ENCODE measurements around the gene TACC2. TPM values are rescaled to one million over a fixed set of nuclear protein-coding genes. Genes with fewer than 3 reads are reported as not detected.
"Not testable (repeated sequence)": the region's sequence is repeated elsewhere in the genome, so short reads cannot be mapped to it uniquely, and the experiment has no call there.

Gene TACC2
- total RNA-seq, 1 experiment from 2014 or later, result 8.8 TPM

DNA sequence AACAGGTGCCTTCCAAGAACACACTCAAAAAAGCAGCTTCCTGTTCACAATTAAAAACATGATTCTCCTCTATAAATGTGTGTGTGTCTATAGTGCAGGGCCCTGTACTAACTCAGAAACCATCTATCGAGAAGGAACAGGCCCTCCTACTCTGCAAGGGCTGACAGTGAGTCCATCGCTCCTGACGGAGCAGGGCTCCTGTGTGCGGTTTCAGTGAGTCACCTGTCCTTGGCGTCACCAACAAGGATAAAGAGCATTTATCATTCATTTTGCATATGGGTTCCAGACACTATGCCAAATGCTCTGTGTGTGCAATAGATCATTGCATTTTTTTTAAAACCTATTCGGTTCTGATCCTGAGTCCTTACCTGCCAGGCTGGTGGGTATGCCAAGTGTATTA, 63.7 kb downstream of the TACC2 start:
- H3K36me3 ChIP-seq (replicated peaks; ENCODE audit: control insufficient read depth, insufficient read depth, low read length), result no peaks in the 10 kb centered on the region
- no peak for DNase-seq

GRCh38 chr10:122053314-122053713, 64.4 kb downstream of the TACC2 start:
- Histone ChIP-seq H3K36me3 (replicated peaks; ENCODE audit: control insufficient read depth, insufficient read depth, low read length) (no peaks in the 10 kb centered on the region), H3K4me3 (ENCODE audit: insufficient read depth, low read depth, low read length) (no peak overlapping the region), H3K27me3 (ENCODE audit: control insufficient read depth, insufficient read depth, low read length) (no peaks in the 10 kb centered on the region)

More for the DNA sequence above, 63.7 kb downstream of the TACC2 start:
- H3K27me3 ChIP-seq (ENCODE audit: control insufficient read depth, insufficient read depth, low read length), result no peaks in the 10 kb centered on the region
- no peak overlapping the region for H3K4me3 ChIP-seq (ENCODE audit: insufficient read depth, low read depth, low read length)

DNA sequence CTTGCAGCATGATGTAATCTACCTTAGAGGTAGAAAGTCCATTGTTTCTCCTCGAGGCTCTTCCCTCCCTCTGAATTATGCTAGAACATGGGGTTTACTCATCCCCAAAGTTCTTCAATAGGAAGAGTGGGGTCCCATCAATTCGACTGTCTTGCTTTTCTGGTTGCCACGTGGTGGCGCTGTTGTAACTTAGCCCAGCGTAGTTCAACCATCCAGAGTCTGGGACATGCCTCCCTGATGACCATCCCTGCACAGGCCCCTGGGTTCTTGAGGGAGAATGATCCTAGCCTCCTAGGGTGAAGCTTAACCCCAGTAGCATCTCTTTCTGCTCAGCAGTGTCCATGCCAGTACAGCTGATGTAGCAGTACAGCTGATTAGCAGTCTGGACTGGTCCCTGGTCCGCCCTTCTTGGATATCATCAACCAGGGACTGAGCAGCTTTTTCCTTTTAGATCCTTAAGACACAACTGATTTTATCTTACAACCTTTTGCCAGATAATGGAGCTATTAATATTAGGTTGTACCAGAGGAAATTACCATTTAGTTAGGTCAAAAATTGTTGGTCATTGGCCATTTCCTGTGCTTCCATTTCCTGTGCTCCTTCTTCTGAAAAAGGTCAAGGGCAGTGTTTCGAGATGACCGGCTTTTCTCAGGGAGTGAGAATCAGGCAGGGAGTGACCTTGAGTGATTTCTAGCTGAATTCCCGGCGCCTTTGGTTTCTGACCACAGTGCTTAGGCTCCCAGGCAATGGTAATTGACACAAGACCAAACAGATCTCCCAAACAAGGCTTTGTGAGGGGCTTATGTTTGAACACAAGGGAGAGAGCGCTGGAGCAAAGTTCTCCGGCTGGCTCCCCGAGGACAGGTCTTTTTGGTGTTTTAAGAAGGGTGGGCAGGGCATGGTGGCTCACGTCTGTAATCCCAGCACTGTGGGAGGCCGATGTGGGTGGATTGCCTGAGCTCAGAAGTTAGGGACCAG, 65.4 kb downstream of the TACC2 start:
- Histone ChIP-seq H3K36me3 (replicated peaks; ENCODE audit: control insufficient read depth, insufficient read depth, low read length) (no peaks in the 10 kb centered on the region), H3K4me3 (ENCODE audit: insufficient read depth, low read depth, low read length) (no peak overlapping the region), H3K27me3 (ENCODE audit: control insufficient read depth, insufficient read depth, low read length) (no peaks in the 10 kb centered on the region)
- peak; percentile 77 for DNase-seq

More at GRCh38 chr10:122053314-122053713, 64.4 kb downstream of the TACC2 start:
- DNase-seq, result no peak

- Histone ChIP-seq H3K27me3 (ENCODE audit: control insufficient read depth, insufficient read depth, low read length) (no peaks in the 10 kb centered on the region), H3K4me3 (ENCODE audit: insufficient read depth, low read depth, low read length) (no peak overlapping the region), H3K36me3 (replicated peaks; ENCODE audit: control insufficient read depth, insufficient read depth, low read length) (no peaks in the 10 kb centered on the region)
- no peak for DNase-seq
Observed at GRCh38 chr10:122055252-122055651, 66.3 kb downstream of the TACC2 start.

DNA sequence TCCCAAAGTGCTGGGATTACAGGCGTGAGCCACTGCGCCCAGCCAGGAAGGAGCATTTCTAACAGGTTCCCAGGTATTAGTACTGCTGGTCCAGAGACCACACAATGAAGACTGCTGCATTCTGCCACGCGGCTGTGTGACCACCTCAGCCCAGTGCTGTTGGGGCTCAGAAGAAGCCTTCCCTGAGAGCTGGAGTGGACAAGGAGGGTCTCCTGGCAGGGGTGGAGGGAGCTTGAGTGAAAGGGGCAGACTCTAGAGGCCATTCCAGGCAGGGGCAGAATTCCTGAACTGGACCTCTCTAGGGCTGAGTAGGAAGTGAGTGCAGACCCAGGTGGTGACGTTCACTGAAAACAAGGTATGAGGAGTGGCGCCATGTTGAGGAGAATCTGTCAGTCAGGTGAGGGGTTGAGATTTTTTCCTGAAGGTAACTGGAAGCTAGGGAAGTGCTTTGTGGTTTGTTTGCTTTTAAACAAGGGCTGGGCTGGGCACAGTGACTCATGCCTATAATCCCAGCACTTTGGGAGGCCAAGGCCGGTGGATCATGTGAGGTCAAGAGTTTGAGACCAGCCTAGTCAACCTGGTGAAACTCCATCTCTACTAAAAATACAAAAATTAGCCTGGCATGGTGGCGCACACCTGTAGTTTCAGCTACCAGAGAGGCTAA, 67.6 kb downstream of the TACC2 start:
- Histone ChIP-seq H3K4me3 (ENCODE audit: insufficient read depth, low read depth, low read length) (no peak overlapping the region), H3K27me3 (ENCODE audit: control insufficient read depth, insufficient read depth, low read length) (no peaks in the 10 kb centered on the region), H3K36me3 (replicated peaks; ENCODE audit: control insufficient read depth, insufficient read depth, low read length) (no peaks in the 10 kb centered on the region)
- no peak for DNase-seq

DNA sequence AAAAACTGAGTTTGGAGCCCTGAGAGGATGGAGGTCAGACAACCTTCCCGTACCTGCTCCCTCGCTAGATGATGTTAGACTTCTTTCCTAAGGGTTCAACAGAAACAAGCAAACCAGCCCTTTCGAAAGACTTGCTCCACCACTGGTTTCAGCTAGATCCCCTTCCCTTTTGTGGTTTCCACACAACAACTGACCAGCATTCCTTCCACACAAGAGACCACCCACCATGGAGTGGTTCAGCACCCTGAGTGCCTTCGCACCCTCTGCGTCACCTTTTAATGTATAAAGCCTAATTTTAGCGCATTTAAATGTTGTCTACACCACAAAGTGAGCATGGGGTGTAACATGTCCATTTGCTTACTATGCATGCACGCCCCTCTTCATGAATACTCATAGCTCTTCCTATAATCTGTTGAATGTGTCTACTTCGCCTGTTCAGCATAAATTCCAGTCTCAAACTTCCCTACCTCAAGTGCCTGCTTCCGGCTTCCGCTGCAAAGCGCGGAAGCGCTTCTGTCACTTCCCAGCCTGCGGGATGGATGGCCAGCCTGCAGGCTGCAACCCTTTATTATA, 69.0 kb downstream of the TACC2 start:
- DNase-seq, result no peak
- Histone ChIP-seq H3K4me3 (ENCODE audit: insufficient read depth, low read depth, low read length) (no peak overlapping the region), H3K36me3 (replicated peaks; ENCODE audit: control insufficient read depth, insufficient read depth, low read length) (no peaks in the 10 kb centered on the region), H3K27me3 (ENCODE audit: control insufficient read depth, insufficient read depth, low read length) (no peaks in the 10 kb centered on the region)

- no peak overlapping the region for H3K4me3 ChIP-seq (ENCODE audit: insufficient read depth, low read depth, low read length)
- DNase-seq, result no peak
- H3K27me3 ChIP-seq (ENCODE audit: control insufficient read depth, insufficient read depth, low read length), result no peaks in the 10 kb centered on the region
- no peaks in the 10 kb centered on the region for H3K36me3 ChIP-seq (replicated peaks; ENCODE audit: control insufficient read depth, insufficient read depth, low read length)
Observed at GRCh38 chr10:122060250-122060649, 71.3 kb downstream of the TACC2 start.

DNA sequence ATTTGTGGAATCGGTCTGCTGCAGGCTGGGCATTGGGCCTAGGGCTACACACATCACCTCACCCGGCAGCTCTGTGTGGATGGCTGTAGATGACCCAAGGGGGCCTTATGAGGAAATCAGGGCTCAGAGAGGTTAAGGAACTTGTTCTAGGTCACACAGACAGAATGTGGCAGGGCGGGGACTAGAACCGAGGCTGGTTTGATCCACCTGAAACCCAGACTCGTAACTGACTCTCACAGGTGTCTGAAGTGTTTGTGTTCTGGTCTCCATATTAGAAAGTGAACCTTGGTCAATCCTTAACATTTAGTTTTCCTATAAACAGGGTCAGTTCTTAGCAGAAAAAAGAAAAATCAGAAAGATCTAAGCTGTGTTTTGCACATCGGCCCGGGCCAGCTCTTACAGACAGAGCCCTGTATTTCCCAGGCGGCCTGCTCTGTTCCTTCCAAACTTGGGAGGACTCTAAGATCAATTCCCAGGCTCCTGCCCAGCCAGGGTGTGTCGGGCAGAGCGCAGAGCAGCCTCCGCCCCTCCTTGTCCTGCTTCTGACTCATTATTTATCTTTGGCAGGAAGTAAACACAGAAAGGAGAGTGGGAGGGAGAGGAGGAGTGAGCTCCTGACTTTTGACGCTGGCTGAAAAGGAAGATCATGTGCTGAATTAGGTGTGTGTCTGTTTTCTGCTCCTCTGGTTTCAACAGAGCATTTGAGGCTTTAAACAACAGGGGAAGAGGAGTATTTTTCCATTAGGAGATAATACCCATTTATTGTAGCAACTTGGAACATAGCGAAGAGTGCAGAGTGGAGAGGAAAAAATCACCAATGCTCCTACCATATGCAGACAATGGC, 74.1 kb downstream of the TACC2 start:
- Histone ChIP-seq H3K4me3 (ENCODE audit: insufficient read depth, low read depth, low read length) (no peak overlapping the region), H3K27me3 (ENCODE audit: control insufficient read depth, insufficient read depth, low read length) (no peaks in the 10 kb centered on the region), H3K36me3 (replicated peaks; ENCODE audit: control insufficient read depth, insufficient read depth, low read length) (no peaks in the 10 kb centered on the region)
- peak; percentile 72 for DNase-seq

GRCh38 chr10:122066337-122066939, 77.5 kb downstream of the TACC2 start:
- not testable (repeated sequence) for H3K4me3 ChIP-seq (ENCODE audit: insufficient read depth, low read depth, low read length); H3K36me3 ChIP-seq (replicated peaks; ENCODE audit: control insufficient read depth, insufficient read depth, low read length); DNase-seq; H3K27me3 ChIP-seq (ENCODE audit: control insufficient read depth, insufficient read depth, low read length)

DNA sequence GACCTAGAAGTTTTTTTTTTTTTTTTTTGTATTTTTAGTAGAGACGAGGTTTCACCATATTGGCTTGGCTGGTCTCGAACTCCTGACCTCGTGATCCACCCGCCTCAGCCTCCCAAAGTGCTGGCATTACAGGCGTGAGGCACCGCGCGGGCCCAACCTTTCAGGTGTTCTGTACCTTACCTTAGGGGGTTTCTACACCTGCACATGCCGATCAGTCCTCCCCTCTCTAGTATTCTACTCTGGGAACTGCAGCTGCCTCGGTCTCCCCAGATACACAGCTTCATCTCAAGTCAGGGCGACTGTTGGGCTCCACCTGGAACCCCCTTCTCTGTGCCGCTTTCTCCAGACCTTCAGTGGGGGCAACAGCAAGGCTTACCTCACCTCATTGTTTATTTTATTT, 79.9 kb downstream of the TACC2 start:
- no peak for DNase-seq
- H3K4me3 ChIP-seq (ENCODE audit: insufficient read depth, low read depth, low read length), result no peak overlapping the region
- no peaks in the 10 kb centered on the region for H3K27me3 ChIP-seq (ENCODE audit: control insufficient read depth, insufficient read depth, low read length)
- no peaks in the 10 kb centered on the region for H3K36me3 ChIP-seq (replicated peaks; ENCODE audit: control insufficient read depth, insufficient read depth, low read length)

DNA sequence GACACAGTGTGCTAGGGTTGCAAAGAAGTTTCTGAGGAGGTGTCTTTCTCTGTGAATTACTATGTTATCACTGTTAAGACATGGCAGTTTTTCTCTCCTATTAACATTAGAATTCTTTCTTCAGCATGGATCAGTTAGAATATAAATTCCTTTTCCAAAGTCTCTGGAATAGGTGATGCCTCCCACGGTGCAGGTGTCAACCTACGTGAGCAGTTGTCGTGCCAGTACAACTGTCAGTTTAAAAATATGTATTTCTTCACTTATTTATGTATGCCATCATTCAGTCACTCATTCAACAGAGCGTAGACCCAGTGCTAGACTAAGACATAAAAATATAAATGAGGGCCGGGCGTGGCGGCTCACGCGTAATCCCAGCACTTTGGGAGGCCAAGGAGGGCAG, 83.5 kb downstream of the TACC2 start:
- no peak for DNase-seq

DNA sequence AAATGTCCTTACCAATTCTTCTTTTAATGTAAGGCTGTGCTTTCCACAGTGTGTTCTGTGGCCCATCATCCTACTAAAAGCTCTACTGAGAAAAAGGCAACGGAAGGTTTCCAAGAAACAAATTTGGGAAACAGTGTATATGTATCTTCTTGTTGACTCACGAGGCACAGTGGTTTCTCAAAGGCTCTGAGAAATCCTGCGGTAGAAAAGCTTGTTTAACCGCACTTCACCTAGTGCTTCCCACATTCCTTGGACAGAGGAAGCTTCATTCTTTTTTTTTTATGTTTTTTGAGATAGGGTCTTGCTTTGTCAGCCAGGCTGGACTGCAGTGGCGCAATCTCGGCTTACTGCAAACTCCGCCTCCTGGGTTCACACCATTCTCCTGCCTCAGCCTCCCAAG, 84.5 kb downstream of the TACC2 start:
- H3K4me3 ChIP-seq (ENCODE audit: insufficient read depth, low read depth, low read length), result no peak overlapping the region

More for the DNA sequence above, 83.5 kb downstream of the TACC2 start:
- Histone ChIP-seq H3K36me3 (replicated peaks; ENCODE audit: control insufficient read depth, insufficient read depth, low read length) (no peaks in the 10 kb centered on the region), H3K27me3 (ENCODE audit: control insufficient read depth, insufficient read depth, low read length) (no peaks in the 10 kb centered on the region), H3K4me3 (ENCODE audit: insufficient read depth, low read depth, low read length) (no peak overlapping the region)

DNA sequence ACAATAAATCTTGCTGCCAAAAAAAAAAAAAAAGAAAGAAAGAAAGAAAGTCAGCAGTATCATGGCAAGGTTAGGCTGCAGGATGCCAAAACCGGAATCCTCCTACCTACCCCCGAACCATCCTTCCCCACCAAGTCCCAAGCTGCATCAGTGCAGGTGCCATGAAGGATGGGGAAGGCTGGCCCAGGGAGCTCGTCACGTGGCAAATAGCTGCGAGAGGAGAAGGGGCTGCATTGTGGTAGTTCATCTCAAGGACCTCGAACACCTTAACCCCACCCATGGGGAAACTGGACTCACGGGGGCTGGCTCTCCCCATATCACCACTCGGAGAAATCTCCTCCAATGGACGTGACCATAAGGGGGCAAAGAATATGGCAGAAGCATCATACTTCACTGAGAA, 86.2 kb downstream of the TACC2 start:
- no peaks in the 10 kb centered on the region for H3K27me3 ChIP-seq (ENCODE audit: control insufficient read depth, insufficient read depth, low read length)
- H3K4me3 ChIP-seq (ENCODE audit: insufficient read depth, low read depth, low read length), result no peak overlapping the region
- H3K36me3 ChIP-seq (replicated peaks; ENCODE audit: control insufficient read depth, insufficient read depth, low read length), result no peaks in the 10 kb centered on the region
- no peak for DNase-seq

More for the DNA sequence above, 84.5 kb downstream of the TACC2 start:
- no peaks in the 10 kb centered on the region for H3K36me3 ChIP-seq (replicated peaks; ENCODE audit: control insufficient read depth, insufficient read depth, low read length)
- no peak for DNase-seq
- no peaks in the 10 kb centered on the region for H3K27me3 ChIP-seq (ENCODE audit: control insufficient read depth, insufficient read depth, low read length)

DNA sequence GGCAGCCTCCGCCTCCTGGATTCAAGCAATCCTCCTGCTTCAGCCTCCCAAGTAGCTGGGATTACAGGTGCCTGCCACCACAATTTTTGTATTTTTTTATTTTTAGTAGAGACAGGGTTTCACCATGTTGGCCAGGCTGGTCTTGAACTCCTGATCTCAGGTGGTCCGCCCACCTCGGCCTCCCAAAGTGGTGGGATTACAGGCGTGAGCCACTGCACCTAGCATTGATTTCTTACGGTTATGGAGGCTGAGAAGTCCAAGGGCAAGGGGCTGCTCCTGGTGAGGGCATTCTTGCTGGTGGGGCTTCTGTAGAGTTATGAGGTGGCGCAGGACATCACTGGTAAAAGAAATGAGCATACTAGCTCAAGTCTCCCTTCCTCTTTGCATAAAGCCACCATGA, 86.9 kb downstream of the TACC2 start:
- not testable (repeated sequence) for H3K27me3 ChIP-seq (ENCODE audit: control insufficient read depth, insufficient read depth, low read length); H3K36me3 ChIP-seq (replicated peaks; ENCODE audit: control insufficient read depth, insufficient read depth, low read length); H3K4me3 ChIP-seq (ENCODE audit: insufficient read depth, low read depth, low read length); DNase-seq
